IPS-NIHi11 (cell line): ENCODE data around the gene SART1.
"Not testable (repeated sequence)": the region's sequence is repeated elsewhere in the genome, so short reads cannot be mapped to it uniquely, and the experiment has no call there.

ENCODE experiments used
- DNase-seq: peaks from one replicate; pipeline ENCODE4 v3.0.0; 2012; ENCODE audit warnings: mixed read lengths, low spot score

The SART1 gene

DNA sequence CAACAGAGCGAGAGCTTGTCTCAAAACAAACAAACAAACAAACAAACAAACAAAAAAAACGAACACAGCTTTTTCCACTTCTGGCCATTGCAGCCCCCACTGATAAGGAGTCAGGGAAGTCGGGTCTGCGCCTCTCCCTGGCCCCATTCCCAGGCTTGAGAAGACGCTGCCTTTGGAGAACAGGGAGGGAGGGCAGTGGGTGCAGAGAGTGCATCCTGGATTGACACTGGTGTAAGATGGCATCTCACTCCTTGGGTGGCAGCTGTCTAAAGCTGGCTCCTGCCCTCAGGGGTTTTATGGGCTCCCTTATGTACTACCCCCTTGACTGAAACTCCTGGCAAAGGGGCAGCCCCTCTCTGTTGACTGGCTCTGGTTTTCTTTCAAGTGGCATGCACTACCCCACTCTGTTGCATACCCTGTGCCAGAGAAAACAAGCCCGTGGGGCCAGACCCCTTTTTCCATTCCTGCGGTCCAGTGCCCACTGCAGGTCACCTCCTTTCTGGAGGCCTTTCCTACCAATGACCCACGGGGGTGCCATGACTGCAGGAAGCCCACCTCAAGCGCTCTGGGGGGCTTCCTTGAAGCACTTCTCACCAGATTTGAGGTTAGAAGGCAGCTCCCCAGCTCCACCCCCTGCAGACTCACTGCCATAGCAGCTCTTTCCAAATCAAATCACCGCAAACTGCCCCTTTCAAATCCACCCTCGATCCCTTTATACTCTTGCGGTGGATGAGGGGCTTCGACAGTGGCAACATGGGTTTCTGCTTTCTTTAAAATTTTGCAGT, 29.6 kb upstream of the SART1 start:
- DNase-seq, result no peak

DNA sequence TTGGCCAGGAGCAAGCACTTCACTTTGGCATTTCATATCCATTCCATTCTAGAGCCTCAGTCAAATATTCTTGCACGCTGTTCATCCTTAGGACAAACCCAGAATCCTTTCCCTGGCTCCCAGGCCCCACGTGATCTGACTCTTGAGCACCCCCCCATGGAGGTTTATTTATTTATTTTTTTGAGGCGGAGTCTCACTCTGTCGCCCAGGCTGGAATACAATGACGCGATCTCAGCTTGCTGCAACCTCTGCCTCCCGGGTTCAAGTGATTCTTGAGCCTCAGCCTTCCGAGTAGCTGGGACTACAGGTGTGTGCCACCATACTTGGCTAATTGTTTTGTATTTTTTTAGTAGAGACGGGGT, 29.0 kb upstream of the SART1 start:
- DNase-seq, result no peak

DNA sequence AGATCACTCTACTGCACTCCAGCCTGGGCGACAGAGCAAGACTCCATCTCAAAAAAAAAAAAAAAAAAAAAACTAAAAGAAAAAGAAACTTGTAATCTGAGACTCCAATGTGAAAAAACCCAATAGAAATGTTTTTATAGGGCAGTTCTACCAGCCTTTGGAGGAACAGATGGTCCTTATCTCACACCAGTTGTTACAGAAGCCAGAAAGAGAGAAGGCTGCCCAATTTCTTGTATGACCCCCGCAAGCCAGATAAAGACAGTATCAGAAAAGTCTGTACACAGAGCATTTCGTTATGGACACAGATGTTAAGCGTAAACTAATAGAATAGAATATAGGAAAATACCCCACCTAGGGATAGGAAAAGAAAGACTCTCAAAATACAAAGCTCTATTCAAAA, 27.5 kb upstream of the SART1 start:
- DNase-seq, result no peak

DNA sequence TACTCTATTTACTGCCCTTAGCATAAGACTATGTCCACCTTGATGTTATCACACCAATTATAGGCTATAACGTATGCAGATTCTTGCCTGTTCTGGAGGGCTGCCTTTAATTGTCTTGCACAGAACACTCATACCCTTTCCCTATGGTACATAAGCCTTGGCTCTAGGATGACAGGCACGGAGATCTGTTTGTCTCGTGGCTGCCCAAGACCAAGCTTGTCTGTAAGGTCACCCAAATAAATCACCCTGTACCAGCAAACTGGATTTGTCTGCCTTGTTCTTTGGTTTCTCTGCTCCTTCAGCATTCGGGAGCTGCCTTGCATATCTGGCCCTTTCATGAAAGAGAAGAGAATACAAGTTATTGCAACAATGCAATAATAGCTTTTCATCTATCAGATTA, 23.8 kb upstream of the SART1 start:
- no peak for DNase-seq

DNA sequence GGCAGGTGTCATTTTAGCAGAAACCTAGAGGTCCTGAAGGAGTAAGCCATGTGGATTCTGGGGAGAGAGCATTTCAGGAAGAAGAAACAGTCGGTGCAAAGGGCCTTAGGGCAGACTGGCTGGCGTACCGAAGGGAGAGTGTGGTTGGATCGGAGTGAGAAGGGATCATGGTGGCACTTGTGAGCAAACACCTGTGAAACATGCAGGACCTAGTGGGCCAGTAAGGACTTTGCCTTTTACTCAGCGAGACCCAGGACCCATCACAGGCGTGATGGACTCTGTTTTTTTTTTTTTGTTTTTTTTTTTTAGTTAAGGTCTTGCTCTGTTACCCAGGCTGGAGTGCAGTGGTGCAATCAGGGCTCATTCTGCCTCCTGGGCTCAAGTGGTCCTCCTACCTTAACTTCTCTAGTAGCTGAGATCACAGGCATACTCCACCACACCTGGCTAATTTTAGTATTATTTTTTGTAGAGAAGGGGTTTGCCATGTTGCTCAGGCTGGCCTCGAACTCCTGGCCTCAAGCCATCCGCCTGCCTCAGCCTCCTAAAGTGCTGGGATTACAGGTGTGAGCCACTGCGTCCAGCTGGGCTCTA, 19.7 kb upstream of the SART1 start:
- no peak for DNase-seq

DNA sequence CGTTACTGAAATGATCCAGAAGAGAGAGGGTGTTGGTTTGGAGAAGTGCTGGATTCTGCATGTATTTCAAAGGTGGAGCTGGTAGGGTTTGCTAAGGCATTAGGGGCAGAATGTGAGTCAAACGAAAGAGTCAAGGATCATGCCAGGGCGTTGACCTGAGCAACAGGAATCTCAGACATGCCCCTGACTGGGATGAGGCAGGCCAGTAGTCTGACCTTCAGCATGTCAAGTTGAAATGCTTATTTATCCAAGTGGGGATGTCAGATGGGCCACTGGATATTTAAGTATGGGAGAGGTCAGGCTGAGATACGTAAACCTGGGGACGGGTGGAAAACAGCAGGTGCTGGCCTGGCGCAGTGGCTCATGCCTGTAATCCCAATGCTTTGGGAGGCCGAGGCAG, 19.0 kb upstream of the SART1 start:
- DNase-seq, result no peak

DNA sequence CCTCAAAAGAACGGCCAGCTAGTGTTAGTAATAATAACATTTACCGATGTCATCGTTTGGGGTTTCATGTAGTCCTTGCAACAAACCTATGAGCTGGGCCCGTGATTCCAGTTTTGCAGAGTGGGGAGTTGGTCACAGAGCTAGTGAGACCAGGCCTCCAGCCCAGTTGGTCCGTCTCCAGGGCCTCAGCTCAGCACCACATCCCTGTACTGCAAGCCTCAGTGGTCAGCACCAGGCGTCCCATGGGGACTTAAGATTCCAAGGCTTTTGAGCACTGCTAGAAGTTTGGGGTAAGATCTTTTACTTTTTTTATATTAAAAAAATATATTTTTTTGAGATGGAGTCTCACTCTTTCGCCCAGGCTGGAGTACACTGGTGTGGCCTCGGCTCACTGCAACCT, 17.3 kb upstream of the SART1 start:
- no peak for DNase-seq

DNA sequence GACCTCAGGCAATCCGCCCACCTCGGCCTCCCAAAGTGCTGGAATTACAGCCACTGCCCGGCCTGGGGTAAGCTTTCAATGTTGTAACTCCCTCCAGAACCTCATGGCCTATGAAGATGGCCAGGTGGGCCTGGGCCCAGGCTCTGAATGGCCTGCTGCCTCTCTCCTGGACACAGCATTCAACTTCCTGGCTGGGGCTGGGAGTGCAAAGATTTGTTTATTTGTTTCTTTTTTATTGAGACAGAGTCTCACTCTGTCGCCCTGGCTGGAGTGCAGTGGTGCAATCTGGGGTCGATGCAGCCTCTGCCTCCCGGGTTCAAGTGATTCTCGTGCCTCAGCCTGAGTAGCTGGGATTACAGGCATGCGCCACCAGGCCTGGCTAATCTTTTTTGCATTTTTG, 16.8 kb upstream of the SART1 start:
- DNase-seq, result no peak

DNA sequence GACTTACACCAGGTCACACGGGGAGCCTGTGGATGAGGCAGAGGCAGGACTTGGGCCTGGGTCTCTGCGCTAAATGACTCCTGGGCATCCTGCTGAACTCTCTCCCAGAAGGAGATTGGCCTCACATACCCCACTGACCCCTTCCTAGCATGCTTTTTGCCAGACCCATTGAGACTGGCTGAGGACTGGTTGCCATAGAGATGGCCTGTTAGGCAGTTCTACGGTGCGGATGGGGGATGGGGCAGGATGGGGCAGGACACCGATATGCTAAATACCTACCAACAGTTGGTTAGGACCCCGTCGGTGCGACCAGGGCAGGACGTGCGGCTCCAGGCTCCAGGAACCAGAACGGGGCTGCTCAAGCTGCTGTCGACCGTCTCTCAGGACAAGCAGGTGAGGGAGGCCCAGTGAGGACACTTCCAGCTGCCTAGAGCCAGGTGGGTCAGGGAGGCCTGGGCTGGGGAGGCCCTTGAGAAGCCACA, 16.1 kb upstream of the SART1 start, which contains the start of gene TSGA10IP:
TSGA10IP (plus strand) TSS at position 51 of the 482 bp plus-strand sequence; CDS start at position 247, 196 bp downstream.
- DNase-seq, result peak; percentile 82

DNA sequence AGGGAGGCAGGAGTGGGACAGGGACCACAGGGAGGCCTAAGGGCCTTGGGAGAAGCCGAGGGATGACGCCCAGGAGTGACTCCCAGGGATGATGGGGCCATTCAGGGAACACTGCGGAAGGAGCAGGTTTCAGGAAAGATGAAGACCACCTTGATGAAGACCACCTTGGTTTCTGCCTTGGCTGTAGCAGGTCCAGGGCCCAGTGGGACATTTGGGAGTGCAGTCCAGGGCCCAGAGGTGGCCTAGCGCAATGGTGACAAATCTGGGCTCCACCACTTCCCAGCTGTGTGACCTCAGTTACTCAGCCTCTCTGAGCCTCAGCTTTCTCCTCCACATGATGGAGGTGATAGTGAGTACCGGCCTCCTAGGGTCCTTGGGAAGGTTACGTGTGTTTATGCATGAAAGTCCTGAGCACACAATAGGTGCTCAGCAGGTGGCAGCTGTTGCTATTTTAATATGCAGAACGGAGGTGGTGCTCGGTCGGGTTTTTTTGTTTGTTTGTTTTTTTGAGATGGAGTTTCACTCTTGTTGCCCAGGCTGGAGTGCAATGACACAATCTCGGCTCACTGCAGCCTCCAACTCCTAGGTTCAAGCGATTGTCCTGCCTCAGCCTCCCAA, 15.5 kb upstream of the SART1 start:
- peak; percentile 47 for DNase-seq

DNA sequence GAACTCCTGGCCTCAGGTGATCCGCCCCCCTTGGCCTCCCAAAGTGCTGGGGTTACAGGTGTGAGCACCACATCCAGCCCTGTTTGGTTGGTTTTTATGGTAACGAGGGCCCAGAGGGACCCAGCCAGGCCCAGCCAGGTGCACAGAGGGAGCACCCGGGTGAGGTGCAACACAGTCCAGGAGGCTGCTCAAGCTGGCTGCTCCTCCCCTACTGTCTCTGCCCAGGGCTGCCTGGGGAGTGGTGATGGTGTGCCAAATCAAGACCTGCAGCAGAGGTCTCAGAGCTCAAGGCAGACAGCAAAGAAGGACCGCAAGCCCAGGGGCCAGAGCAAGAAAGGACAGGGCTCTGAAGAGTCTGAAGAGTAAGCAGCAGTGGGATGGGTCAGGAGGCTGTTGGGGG, 14.9 kb upstream of the SART1 start:
- no peak for DNase-seq

DNA sequence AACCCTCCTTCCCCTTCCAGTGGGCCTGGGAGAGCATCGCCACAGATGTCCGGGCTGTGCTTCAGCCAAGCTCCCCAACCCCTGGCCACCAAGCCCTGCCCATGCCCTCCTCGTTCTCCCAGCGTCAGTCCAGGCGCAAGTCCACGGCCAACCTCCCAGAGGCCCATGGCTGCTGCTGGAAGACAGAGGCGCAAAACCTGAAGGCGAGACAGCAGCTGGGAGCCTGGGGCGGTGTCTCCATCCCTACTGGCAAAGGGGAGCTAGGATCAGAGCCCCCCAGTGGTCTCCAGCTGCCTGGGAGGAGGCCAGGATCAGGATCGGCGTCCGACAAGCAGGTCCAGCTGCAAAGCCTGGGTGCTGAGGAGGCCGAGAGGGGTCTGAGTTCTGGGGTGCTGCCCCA, 14.4 kb upstream of the SART1 start:
- DNase-seq, result peak; percentile 42

DNA sequence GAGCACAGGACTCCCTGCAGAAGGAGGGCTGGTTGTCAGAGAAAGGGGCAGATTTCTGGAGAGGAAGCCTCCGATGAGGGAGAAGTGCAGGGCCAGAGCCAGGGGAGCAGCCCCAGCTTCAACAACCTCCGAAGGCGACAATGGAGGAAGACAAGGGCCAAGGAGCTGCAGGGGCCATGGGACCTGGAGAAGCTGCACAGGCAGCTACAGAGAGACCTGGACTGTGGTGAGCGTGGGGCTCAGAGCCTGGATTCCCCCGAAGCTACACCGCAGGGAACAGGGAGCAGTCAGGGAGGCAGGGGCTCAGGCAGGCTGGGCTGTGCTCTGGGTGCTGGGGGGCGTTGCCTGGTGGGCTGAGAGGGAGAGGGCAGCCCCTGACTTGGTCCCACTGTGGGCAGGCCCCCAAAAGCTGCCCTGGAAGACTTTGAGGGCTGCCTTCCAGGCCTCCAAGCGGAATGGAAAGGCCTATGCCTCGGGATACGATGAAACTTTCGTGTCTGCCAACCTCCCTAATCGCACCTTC, 13.9 kb upstream of the SART1 start:
- no peak for DNase-seq

DNA sequence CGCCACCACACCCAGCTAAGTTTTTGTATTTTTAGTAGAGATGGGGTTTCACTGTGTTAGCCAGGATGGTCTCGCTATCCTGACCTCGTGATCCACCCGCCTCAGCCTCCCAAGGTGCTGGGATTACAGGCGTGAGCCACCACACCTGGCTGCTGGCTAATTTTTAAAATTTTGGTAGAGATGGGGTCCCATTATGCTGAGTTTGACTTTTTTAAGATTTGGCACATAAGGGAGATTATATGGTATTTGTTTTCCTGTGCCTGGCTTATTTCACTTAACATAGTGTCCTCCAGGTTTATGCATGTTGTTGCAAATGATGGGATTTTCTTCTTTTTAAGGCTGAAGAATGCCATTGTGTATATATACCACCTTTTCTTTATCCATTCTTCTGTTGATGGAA, 10.8 kb upstream of the SART1 start:
- DNase-seq, result not testable (repeated sequence)

DNA sequence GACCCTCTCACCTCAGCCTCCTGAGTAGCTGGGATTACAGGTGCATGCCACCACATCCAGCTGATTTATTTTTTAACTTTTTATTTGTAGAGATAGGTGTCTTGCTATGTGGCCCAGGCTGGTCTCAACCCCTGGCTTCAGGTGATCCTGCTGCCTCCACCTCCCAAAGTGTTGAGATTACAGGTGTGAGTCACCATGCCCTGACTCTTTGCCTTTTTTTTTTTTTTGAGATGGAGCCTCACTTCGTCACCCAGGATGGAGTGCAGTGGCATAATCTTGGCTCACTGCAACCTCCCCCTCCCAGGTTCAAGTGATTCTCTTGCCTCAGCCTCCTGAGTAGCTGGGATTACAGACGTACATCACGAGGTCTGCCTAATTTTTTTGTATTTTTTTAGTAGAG, 9.9 kb upstream of the SART1 start:
- not testable (repeated sequence) for DNase-seq

DNA sequence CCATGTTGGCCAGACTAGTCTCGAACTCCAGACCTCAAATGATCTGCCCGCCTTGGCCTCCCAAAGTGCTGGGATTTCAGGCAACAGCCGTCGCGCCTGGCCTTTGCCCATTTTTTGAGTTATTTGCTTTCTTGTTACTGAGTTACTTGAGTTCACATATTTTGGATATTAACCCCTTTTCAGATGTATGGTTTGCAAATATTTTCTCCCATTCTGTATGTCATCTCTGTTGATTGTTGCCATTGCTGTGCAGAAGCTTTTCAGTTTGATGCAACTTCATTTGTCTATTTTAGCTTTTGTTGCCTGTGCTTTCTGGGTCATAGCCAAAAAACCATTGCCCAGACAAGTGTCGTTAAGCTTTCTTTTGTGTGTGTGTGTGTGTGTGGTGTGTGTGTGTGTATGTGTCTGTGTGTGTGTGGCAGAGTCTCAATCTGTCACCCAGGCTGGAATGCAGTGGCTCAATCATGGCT, 9.4 kb upstream of the SART1 start:
- DNase-seq, result no peak

DNA sequence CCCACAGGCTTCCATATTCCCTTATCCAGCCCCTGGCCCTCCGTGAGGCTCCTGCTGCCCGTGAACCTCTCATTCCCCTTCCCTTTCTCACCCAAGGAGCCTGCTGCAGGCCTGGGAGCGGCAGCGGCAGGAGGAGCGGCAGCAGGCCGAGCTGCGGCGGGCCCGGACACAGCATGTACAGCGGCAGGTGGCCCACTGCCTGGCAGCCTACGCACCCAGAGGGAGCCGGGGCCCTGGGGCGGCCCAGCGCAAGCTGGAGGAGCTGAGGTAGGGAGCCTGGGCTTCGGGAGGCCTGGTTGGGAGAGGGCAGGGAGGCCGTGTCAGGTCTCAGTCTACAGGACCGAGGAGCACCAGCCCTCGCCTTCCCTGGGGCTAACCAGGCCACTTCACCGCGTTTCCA, 8.1 kb upstream of the SART1 start:
- DNase-seq, result no peak

DNA sequence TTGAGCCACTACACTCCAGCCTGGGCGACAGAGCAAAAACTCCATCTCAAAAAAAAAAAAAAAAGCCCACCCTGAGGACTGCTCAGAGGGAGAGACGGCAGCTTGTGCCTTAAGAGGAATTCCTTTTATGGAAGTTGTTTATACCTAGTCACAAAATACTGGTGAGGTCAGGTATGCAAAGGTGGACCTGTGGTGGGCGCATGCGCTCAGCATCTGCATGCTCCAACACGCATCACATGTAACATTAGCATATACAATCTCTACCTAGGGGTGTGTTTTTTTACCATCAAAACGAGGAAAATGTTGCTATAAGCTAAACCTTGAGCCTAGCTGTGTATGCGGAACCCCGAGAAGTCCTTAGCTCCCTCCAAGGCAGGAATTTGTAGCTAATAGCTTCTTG, 6.8 kb upstream of the SART1 start:
- DNase-seq, result no peak

DNA sequence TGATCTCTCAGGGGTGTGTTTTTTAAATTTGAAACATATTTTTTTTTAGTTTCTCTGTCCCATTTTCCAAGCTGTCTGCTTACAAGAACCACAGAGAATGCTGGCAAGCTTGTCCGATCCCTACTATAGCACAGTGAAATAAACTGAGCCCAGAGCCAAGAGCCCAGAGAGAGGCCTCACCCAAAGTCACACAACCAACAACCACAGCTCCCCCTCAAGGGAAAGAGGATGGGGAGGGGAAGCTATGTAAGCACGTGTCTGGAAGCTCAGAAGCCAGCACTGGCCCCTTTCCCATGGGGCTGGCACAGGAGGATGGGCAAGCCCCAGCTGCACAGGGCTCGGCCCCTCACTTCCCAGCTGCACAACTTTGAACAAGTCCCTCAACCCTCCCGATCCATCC, 3.2 kb upstream of the SART1 start:
- DNase-seq, result no peak

DNA sequence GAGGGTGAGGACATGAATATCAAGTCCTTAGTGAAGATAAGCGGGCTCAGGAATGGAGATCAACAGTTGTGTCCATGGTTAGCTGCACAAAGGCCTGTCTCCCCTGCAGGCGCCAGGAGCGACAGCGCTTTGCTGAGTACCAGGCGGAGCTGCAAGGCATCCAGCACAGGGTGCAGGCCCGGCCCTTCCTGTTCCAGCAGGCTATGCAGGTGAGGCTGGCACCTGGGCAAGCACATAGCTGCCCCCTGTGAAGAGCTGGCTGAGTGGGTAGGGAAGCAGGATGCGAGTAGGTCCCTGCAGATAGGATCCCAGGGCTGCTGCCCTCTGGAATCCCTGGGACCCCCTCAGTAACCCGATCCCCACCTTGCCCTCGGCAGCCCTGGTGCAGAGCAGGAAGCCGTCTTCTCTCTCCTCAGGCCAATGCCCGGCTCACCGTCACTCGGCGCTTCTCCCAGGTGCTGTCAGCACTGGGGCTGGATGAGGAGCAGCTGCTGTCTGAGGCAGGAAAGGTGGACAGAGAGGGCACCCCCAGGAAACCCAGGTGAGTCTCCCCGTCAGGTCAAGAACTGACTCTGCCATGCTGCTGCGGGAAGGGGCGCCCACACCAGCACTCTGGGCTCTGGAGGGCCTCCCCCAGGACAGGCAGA, 2.6 kb upstream of the SART1 start:
- DNase-seq, result no peak

DNA sequence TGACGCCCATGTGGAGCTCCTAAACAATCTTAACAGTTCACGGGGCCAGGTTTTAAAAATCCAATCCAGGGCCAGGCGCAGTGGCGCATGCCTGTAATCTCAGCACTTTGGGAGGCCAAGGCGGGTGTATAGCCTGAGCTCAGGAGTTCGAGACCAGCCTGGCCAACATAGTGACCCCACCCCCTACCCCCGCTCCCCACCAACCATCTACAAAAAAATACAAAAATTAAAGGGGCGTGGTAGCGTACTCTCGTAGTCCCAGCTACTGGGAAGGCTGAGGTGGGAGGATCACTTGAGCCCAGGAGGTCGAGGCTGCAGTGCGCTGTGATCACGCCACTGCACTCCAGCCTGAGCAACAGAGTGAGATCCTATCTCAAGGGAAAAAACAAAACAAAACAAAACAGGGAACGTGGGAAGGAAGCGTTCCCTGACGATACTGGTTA, 689 bp upstream of the SART1 start:
- DNase-seq, result no peak

DNA sequence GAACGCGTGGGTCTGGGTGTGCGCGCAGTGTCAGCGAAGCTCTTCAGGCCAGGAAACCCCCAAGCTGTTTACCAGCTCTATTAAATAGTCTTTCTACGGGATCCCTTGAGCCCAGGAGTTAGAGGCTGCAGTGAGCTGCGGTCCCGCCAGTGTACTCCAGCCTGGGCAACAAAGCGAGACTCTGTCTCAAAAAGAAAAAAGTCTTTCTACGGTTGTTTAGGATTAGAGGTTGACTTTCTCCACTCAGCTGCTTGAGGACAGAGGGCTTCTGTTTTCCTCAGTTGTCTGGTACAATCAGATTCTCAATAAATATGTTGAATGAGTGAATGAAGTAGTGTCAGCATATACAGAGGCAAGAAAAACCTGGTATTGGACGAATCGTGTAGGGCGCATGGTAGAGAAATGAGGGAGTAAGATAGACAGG, 619 bp downstream of the SART1 start:
- no peak for DNase-seq
